Measurements from ENCODE around the gene RNF123.

Gene RNF123

GRCh38 chr3:49658711-49659110 is 30.6 kb upstream of the RNF123 start:
- no peak for DNase-seq (ENCODE audit: low spot score)

GRCh38 chr3:49659756-49660155 is 29.6 kb upstream of the RNF123 start:
- DNase-seq (ENCODE audit: low spot score) = no peak

- no peak for DNase-seq (ENCODE audit: low spot score)
Measured at GRCh38 chr3:49661281-49661680, 28.1 kb upstream of the RNF123 start.

- DNase-seq (ENCODE audit: low spot score) = no peak
Measured at GRCh38 chr3:49662021-49662420, 27.3 kb upstream of the RNF123 start.

- DNase-seq (ENCODE audit: low spot score) = no peak
Measured at GRCh38 chr3:49662720-49663413, 26.5 kb upstream of the RNF123 start.

- no peak for DNase-seq (ENCODE audit: low spot score)
Measured at GRCh38 chr3:49663831-49664230, 25.5 kb upstream of the RNF123 start.

GRCh38 chr3:49664300-49664699 is 25.1 kb upstream of the RNF123 start:
- DNase-seq (ENCODE audit: low spot score) = no peak

- DNase-seq (ENCODE audit: low spot score) = no peak
Measured at GRCh38 chr3:49665822-49666519, 23.4 kb upstream of the RNF123 start.

GRCh38 chr3:49666592-49666991 is 22.8 kb upstream of the RNF123 start:
- DNase-seq (ENCODE audit: low spot score) = no peak

GRCh38 chr3:49667701-49668413 is 21.5 kb upstream of the RNF123 start:
- no peak for DNase-seq (ENCODE audit: low spot score)

GRCh38 chr3:49668414-49668797 is 21.0 kb upstream of the RNF123 start:
- DNase-seq (ENCODE audit: low spot score) = peak; percentile 25

- DNase-seq (ENCODE audit: low spot score) = peak; percentile 54
Measured at GRCh38 chr3:49668861-49669260, 20.5 kb upstream of the RNF123 start.

- DNase-seq (ENCODE audit: low spot score) = no peak
Measured at GRCh38 chr3:49669352-49669751, 20.0 kb upstream of the RNF123 start.

- DNase-seq (ENCODE audit: low spot score) = no peak
Measured at GRCh38 chr3:49670940-49671290, 18.4 kb upstream of the RNF123 start.

- DNase-seq (ENCODE audit: low spot score) = peak; percentile 75
Measured at GRCh38 chr3:49671291-49672288, 17.8 kb upstream of the RNF123 start.

GRCh38 chr3:49673121-49673714 is 16.1 kb upstream of the RNF123 start:
- peak; percentile 79 for DNase-seq (ENCODE audit: low spot score)

GRCh38 chr3:49673715-49674496 is 15.5 kb upstream of the RNF123 start, which contains the start of gene APEH:
TSS of gene APEH (plus strand) at chr3:49674351. CDS start at chr3:49674402, 51 bp downstream.
- DNase-seq (ENCODE audit: low spot score) = peak; percentile 99

GRCh38 chr3:49674497-49674983 is 14.8 kb upstream of the RNF123 start:
- DNase-seq (ENCODE audit: low spot score) = no peak

GRCh38 chr3:49675912-49676311 is 13.4 kb upstream of the RNF123 start:
- no peak for DNase-seq (ENCODE audit: low spot score)

- no peak for DNase-seq (ENCODE audit: low spot score)
Measured at GRCh38 chr3:49680493-49681231, 8.7 kb upstream of the RNF123 start.

All from SW480 (cell line).